CD14-positive monocyte (primary cell): ENCODE data around the gene ADPRS. TPM values are rescaled to one million over a fixed set of nuclear protein-coding genes. Genes with fewer than 3 reads are reported as not detected.

Experiments
- DNase-seq, 3 donors: peaks; one replicate each; pipeline ENCODE4 v3.0.0-alpha.2; 2011 to 2022
- H2AFZ ChIP-seq: 2 replicates; pipeline ENCODE4 v1.6.0; 2012; ENCODE audit warnings: mild to moderate bottlenecking, low read depth, low read length, inconsistent platforms; ENCODE audit not compliant: insufficient read depth, poor library complexity, severe bottlenecking
- H3K27ac ChIP-seq, 2 donors: 1 replicate in 1 of 2; 2 replicates in 1 of 2; pipeline ENCODE4 v1.5.1; 2012 to 2013; ENCODE audit warnings: low read length in 2 of 2, control low read depth in 1 of 2, inconsistent platforms in 1 of 2, low read depth in 1 of 2, mild to moderate bottlenecking in 1 of 2
- H3K27me3 ChIP-seq, 2 donors: one replicate each; pipeline versions ENCODE4 v1.6.0 to v1.6.1; 2011 to 2013; ENCODE audit warnings: low read length in 2 of 2; ENCODE audit not compliant: control insufficient read depth in 2 of 2, insufficient read depth in 2 of 2
- H3K36me3 ChIP-seq, 2 donors: replicated peaks in 1 of 2; 1 replicate in 1 of 2; 2 replicates in 1 of 2; pipeline versions ENCODE4 v1.5.1 to v1.6.1; 2012 to 2013; ENCODE audit warnings: low read length in 2 of 2, control low read depth in 1 of 2, inconsistent platforms in 1 of 2, mild to moderate bottlenecking in 1 of 2; ENCODE audit not compliant: insufficient read depth in 2 of 2, control insufficient read depth in 1 of 2
- H3K4me1 ChIP-seq, 2 donors: 1 replicate in 1 of 2; 2 replicates in 1 of 2; pipeline versions ENCODE4 v1.5.1 to v1.6.1; 2012 to 2013; ENCODE audit warnings: low read length in 2 of 2, control low read depth in 1 of 2, inconsistent platforms in 1 of 2, mild to moderate bottlenecking in 1 of 2, moderate library complexity in 1 of 2; ENCODE audit not compliant: insufficient read depth in 2 of 2, control insufficient read depth in 1 of 2
- H3K4me2 ChIP-seq: replicated peaks from 2 replicates; pipeline ENCODE3; 2012; ENCODE audit warnings: low read length, moderate library complexity, mild to moderate bottlenecking; ENCODE audit not compliant: poor library complexity, severe bottlenecking; ENCODE audit errors: extremely low read depth
- H3K4me3 ChIP-seq, 3 experiments: fragments of 200-600 bp in 1 of 3; sonication (generic) in 1 of 3; replicated peaks in 1 of 3; 1 replicate in 2 of 3; 2 replicates in 1 of 3; pipeline ENCODE4 v1.5.1; 2011 to 2013; ENCODE audit warnings: low read length in 3 of 3, mild to moderate bottlenecking in 3 of 3, control low read depth in 2 of 3, low read depth in 2 of 3, inconsistent platforms in 1 of 3, moderate library complexity in 1 of 3
- H3K79me2 ChIP-seq: 2 replicates; pipeline ENCODE4 v1.6.0; 2012; ENCODE audit warnings: mild to moderate bottlenecking, control low read depth, inconsistent platforms, low read length, moderate library complexity; ENCODE audit not compliant: insufficient read depth
- H3K9ac ChIP-seq: 2 replicates; pipeline ENCODE4 v1.6.0; 2017; ENCODE audit warnings: low read length, mild to moderate bottlenecking; ENCODE audit not compliant: insufficient read depth, poor library complexity, severe bottlenecking
- H3K9me3 ChIP-seq, 2 donors: replicated peaks in 1 of 2; 1 replicate in 1 of 2; 2 replicates in 1 of 2; pipeline versions ENCODE4 v1.5.1 to v1.6.1; 2012 to 2013; ENCODE audit warnings: low read length in 2 of 2, control low read depth in 1 of 2; ENCODE audit not compliant: control insufficient read depth in 1 of 2, insufficient read depth in 1 of 2
- H4K20me1 ChIP-seq: 2 replicates; pipeline ENCODE4 v1.6.0; 2012; ENCODE audit warnings: mild to moderate bottlenecking, low read length, control low read depth, moderate library complexity; ENCODE audit not compliant: insufficient read depth
- H3K27ac Mint-ChIP-seq, 7 donors: one replicate each; pipeline ENCODE4 v1.8.0; 2020; ENCODE audit warnings: mild to moderate bottlenecking in 7 of 7, mixed read lengths in 7 of 7, moderate library complexity in 6 of 7, inconsistent platforms in 2 of 7
- H3K27me3 Mint-ChIP-seq, 3 donors: one replicate each; pipeline ENCODE4 v1.8.0; 2021 to 2022; ENCODE audit warnings: low read depth in 3 of 3, mild to moderate bottlenecking in 3 of 3, mixed read lengths in 3 of 3, moderate library complexity in 3 of 3, inconsistent platforms in 1 of 3
- H3K36me3 Mint-ChIP-seq, 2 donors: one replicate each; pipeline ENCODE4 v1.8.0; 2020; ENCODE audit warnings: mixed read lengths in 2 of 2, inconsistent platforms in 1 of 2, mild to moderate bottlenecking in 1 of 2
- H3K4me1 Mint-ChIP-seq: one replicate; pipeline ENCODE4 v1.8.0; 2020; ENCODE audit warnings: mild to moderate bottlenecking, mixed read lengths
- H3K4me3 Mint-ChIP-seq, 2 donors: one replicate each; pipeline ENCODE4 v1.8.0; 2020; ENCODE audit warnings: mild to moderate bottlenecking in 2 of 2, mixed read lengths in 2 of 2, moderate library complexity in 1 of 2
- H3K9me3 Mint-ChIP-seq, 7 donors: one replicate each; pipeline ENCODE4 v1.8.0; 2020 to 2022; ENCODE audit warnings: mixed read lengths in 7 of 7, mild to moderate bottlenecking in 6 of 7, moderate library complexity in 6 of 7, inconsistent platforms in 2 of 7
- CTCF ChIP-seq: fragments of 200-600 bp; IDR thresholded peaks from one replicate; pipeline ENCODE4 v1.8.0; 2022; ENCODE audit warnings: antibody characterized with exemption, mild to moderate bottlenecking
- WGBS: methylation state at CpG from one replicate; pipeline ENCODE4 v1.1.5; 2013; ENCODE audit warnings: missing lambda C conversion rate; ENCODE audit not compliant: insufficient coverage; 5-methylcytosine and 5-hydroxymethylcytosine counted together
- intact Hi-C, 2 donors: fragments of 100-400 bp; cut with micrococcal nuclease; formaldehyde crosslinking; loops; one replicate each; pipeline versions ENCODE4 v1.15.0 to v1.15.1; 2023
- polyA plus RNA-seq, 3 donors: library from polyadenylated mRNA; depleted of rRNA in 1 of 3; unstranded in 2 of 3; stranded (reverse) in 1 of 3; fragments of 300-500 nt in 2 of 3; fragments of >200 nt in 1 of 3; fragmentation: Illumina TruSeq in 2 of 3; gene quantifications; 1 replicate in 2 of 3; 2 replicates in 1 of 3; pipeline ENCODE4 v1.2.3, GENCODE V29; 2012 to 2021

The ADPRS gene
- polyA plus RNA-seq, 3 donors = 13.4 to 30.6 (median 21.9) TPM

GRCh38 chr1:36135330-36135667 lies 46.6 kb downstream of the ADPRS start:
- H3K27ac Mint-ChIP-seq = peak overlapping the region in 6 of 7 donors; percentile 3 to 80 (median 34)

GRCh38 chr1:36135796-36136195 lies 47.1 kb downstream of the ADPRS start:
- H3K27me3 Mint-ChIP-seq = peaks cover 0 to under 1% (median 0%) of the 10 kb centered on the region in 3 donors
- no peak overlapping the region for H3K9ac ChIP-seq
- no peaks in the 10 kb centered on the region for H3K9me3 ChIP-seq
- peaks cover 14% of the 10 kb centered on the region for H3K79me2 ChIP-seq
- H3K4me1 ChIP-seq = peaks cover 7 to 8% of the 10 kb centered on the region in 2 donors
- H3K27ac Mint-ChIP-seq = peak overlapping the region in 4 of 7 donors; percentile 16 to 53 (median 48)
- no peaks in the 10 kb centered on the region for H3K27me3 ChIP-seq
- no peak for DNase-seq
- H3K4me3 ChIP-seq = no peak overlapping the region
- no peak overlapping the region for H2AFZ ChIP-seq
- no peaks in the 10 kb centered on the region for H3K9me3 Mint-ChIP-seq
- peak overlapping the region in 1 of 2 donors; percentile 55 for H3K27ac ChIP-seq
- H3K4me1 Mint-ChIP-seq = peaks cover 16% of the 10 kb centered on the region
- intact Hi-C loops = loop anchor here in 1 of 2 donors (2.0 kb wide), 1 partner anchor 35 kb away; no protein-coding TSS in a partner anchor
- no peak overlapping the region for H3K4me2 ChIP-seq
- no peak for TF ChIP-seq CTCF
- H3K4me3 Mint-ChIP-seq = no peak overlapping the region
- peaks cover 14% of the 10 kb centered on the region for H4K20me1 ChIP-seq
- H3K36me3 ChIP-seq = peaks cover 41 to 51% of the 10 kb centered on the region in 2 donors
- H3K36me3 Mint-ChIP-seq = peaks cover 42 to 46% of the 10 kb centered on the region in 2 donors

More at GRCh38 chr1:36135330-36135667, 46.6 kb downstream of the ADPRS start:
- Histone ChIP-seq H3K4me2 (no peak overlapping the region), H3K79me2 (peaks cover 9% of the 10 kb centered on the region), H4K20me1 (peaks cover 9% of the 10 kb centered on the region), H3K36me3 (peaks cover 39 to 48% of the 10 kb centered on the region in 2 donors), H3K4me1 (peaks cover 7 to 8% of the 10 kb centered on the region in 2 donors), H3K9ac (no peak overlapping the region), H3K4me3 (no peak overlapping the region), H2AFZ (no peak overlapping the region), H3K27me3 (no peaks in the 10 kb centered on the region), H3K27ac (peak overlapping the region in 1 of 2 donors; percentile 55), H3K9me3 (no peaks in the 10 kb centered on the region)
- DNase-seq = no peak
- H3K36me3 Mint-ChIP-seq = peaks cover 38 to 42% of the 10 kb centered on the region in 2 donors
- TF ChIP-seq CTCF = no peak
- peaks cover 13% of the 10 kb centered on the region for H3K4me1 Mint-ChIP-seq
- H3K4me3 Mint-ChIP-seq = no peak overlapping the region
- intact Hi-C loops = loop anchor here in 1 of 2 donors (2.0 kb wide), 1 partner anchor 34 kb away; no protein-coding TSS in a partner anchor
- no peaks in the 10 kb centered on the region for H3K27me3 Mint-ChIP-seq
- WGBS = 77% methylated on average over 5 of the region's 6 CpGs
- H3K9me3 Mint-ChIP-seq = no peaks in the 10 kb centered on the region
